Panc1 (cell line): Measurements from ENCODE around the gene NOSTRIN. TPM values are rescaled to one million over a fixed set of nuclear protein-coding genes. Genes with fewer than 3 reads are reported as not detected.

Source experiments
- ATAC-seq: fragments of 200-7000 bp; cut with Tn5 transposase; 2 replicates; pipeline ENCODE4 v1.9.1; 2020; ENCODE audit warnings: mild to moderate bottlenecking, moderate library complexity
- BruUV-seq: library from RNA; stranded (reverse); fragments of 400-500 nt; replicated peaks from 2 replicates; lab custom pipeline; 2021; lab: Mats Ljungman, UMichigan
- CTCF ChIA-PET: fragments of 300-600 bp; sonication (Branson Sonifier 250); formaldehyde crosslinking; loops from one replicate; lab custom pipeline; 2022; ENCODE audit warnings: antibody characterized with exemption; lab: Charles Lee
- POLR2A ChIA-PET: fragments of 300-600 bp; sonication (Branson Sonifier 250); formaldehyde crosslinking; loops from one replicate; lab custom pipeline; 2022; ENCODE audit warnings: antibody characterized with exemption; lab: Charles Lee
- DNase-seq: peaks from one replicate; pipeline ENCODE4 v3.0.0-alpha.2; 2010; ENCODE audit warnings: low read depth, low spot score
- H3K27ac ChIP-seq: 2 replicates; pipeline ENCODE4 v1.5.1; 2011; ENCODE audit warnings: mild to moderate bottlenecking, low read length, inconsistent platforms
- H3K27me3 ChIP-seq: fragments of 200-500 bp; sonication (Bioruptor generic); 2 replicates; pipeline ENCODE4 v1.6.0; 2014; ENCODE audit warnings: low read length, inconsistent platforms; ENCODE audit not compliant: control insufficient read depth, insufficient read depth
- H3K36me3 ChIP-seq: fragments of 200-500 bp; sonication (Bioruptor generic); 2 replicates; pipeline ENCODE4 v1.5.1; 2014; ENCODE audit warnings: inconsistent platforms, mild to moderate bottlenecking, low read length, moderate library complexity; ENCODE audit not compliant: control insufficient read depth, insufficient read depth
- H3K4me1 ChIP-seq: 2 replicates; pipeline ENCODE4 v1.5.1; 2011; ENCODE audit warnings: inconsistent platforms, mild to moderate bottlenecking, low read length, moderate library complexity; ENCODE audit not compliant: control insufficient read depth, insufficient read depth
- H3K4me3 ChIP-seq, 2 experiments: 2 replicates each; pipeline ENCODE4 v1.5.1; 2011 to 2012; ENCODE audit warnings: low read depth in 2 of 2, low read length in 2 of 2, mild to moderate bottlenecking in 2 of 2, inconsistent platforms in 1 of 2, moderate library complexity in 1 of 2
- H3K9me3 ChIP-seq: fragments of 200-500 bp; sonication (Bioruptor generic); 2 replicates; pipeline ENCODE4 v1.5.1; 2014; ENCODE audit warnings: low read depth, mild to moderate bottlenecking, inconsistent platforms, low read length, moderate library complexity; ENCODE audit not compliant: control insufficient read depth, insufficient read depth
- CTCF ChIP-seq: fragments of 450-650 bp; IDR thresholded peaks from 2 replicates; pipeline ENCODE4 v1.5.1; 2017; ENCODE audit warnings: mild to moderate bottlenecking
- POLR2AphosphoS5 ChIP-seq: IDR thresholded peaks from 2 replicates; pipeline ENCODE4 v1.6.1; 2012; ENCODE audit warnings: mild to moderate bottlenecking, low read depth, low read length, moderate library complexity
- REST ChIP-seq, 2 experiments: IDR thresholded peaks; 2 replicates each; pipeline ENCODE4 v1.6.1; 2011 to 2012; ENCODE audit warnings: low read depth in 2 of 2, control low read depth in 1 of 2, low read length in 1 of 2, mild to moderate bottlenecking in 1 of 2, moderate library complexity in 1 of 2; ENCODE audit not compliant: insufficient read depth in 1 of 2
- SIN3A ChIP-seq: IDR thresholded peaks from 2 replicates; pipeline ENCODE4 v1.6.1; 2012; ENCODE audit warnings: low read depth, mild to moderate bottlenecking, low read length, moderate library complexity, borderline replicate concordance; ENCODE audit not compliant: insufficient read depth
- TCF7L2 ChIP-seq: IDR thresholded peaks from 2 replicates; pipeline ENCODE4 v1.6.1; 2011; ENCODE audit warnings: mild to moderate bottlenecking, low read depth, low read length, inconsistent platforms
- in situ Hi-C: cut with HindIII; loops from 2 replicates; pipeline ENCODE4 v1.10.0; 2016; ENCODE audit warnings: low sequenced_read_pairs, low pct_unique_long_range_greater_than_20kb
- intact Hi-C: fragments of 100-400 bp; cut with micrococcal nuclease; formaldehyde crosslinking; loops from one replicate; pipeline ENCODE4 v1.10.0; 2022; ENCODE audit not compliant: unreplicated experiment
- total RNA-seq: library from RNA; stranded (reverse); gene quantifications from one replicate; pipeline ENCODE4 v1.2.1, GENCODE V29; 2021; ENCODE audit not compliant: unreplicated experiment

NOSTRIN gene
- total RNA-seq, 1 experiment from 2014 or later: not detected

- no peaks in the 10 kb centered on the region for H3K36me3 ChIP-seq
- H3K9me3 ChIP-seq: no peaks in the 10 kb centered on the region
- ChIA-PET CTCF (no interaction called here), POLR2A (no interaction called here)
- no peak for TF ChIP-seq TCF7L2
- no peak for TF ChIP-seq CTCF
- no peak for TF ChIP-seq REST (IDR thresholded peaks at IDR 0.05; ENCODE audit: insufficient read depth in 1 of 2, low read depth in 2 of 2, low read length in 1 of 2)
- no peak for TF ChIP-seq SIN3A
- no peak for TF ChIP-seq POLR2AphosphoS5
- no peaks in the 10 kb centered on the region for H3K27me3 ChIP-seq
- in situ Hi-C loops (no loop called here), intact Hi-C loops (no loop called here)
- no peak for ATAC-seq
- H3K4me1 ChIP-seq: no peaks in the 10 kb centered on the region
- no peak overlapping the region for H3K27ac ChIP-seq
- DNase-seq: no peak
- no TSS peak for BruUV-seq
- no peak overlapping the region for H3K4me3 ChIP-seq
Observed at GRCh38 chr2:168821577-168821976, 19.1 kb downstream of the NOSTRIN start.

- CTCF ChIA-PET: no interaction called here
- Histone ChIP-seq H3K27me3 (no peaks in the 10 kb centered on the region), H3K36me3 (no peaks in the 10 kb centered on the region), H3K9me3 (no peaks in the 10 kb centered on the region), H3K4me3 (no peak overlapping the region), H3K4me1 (no peaks in the 10 kb centered on the region), H3K27ac (no peak overlapping the region)
- in situ Hi-C loops (no loop called here), intact Hi-C loops (no loop called here)
- no TSS peak for BruUV-seq
- TF ChIP-seq TCF7L2 (no peak), SIN3A (no peak), POLR2AphosphoS5 (no peak), REST (IDR thresholded peaks at IDR 0.05; ENCODE audit: insufficient read depth in 1 of 2, low read depth in 2 of 2, low read length in 1 of 2) (no peak), CTCF (no peak)
- POLR2A ChIA-PET: no interaction called here
- no peak for ATAC-seq
- no peak for DNase-seq
Observed at GRCh38 chr2:168821992-168822391, 19.6 kb downstream of the NOSTRIN start.
